Stimulated activated CD8-positive, alpha-beta memory T cell treated with anti-CD3 and anti-CD28 coated beads, Interleukin-7, amount 100 ng/mL, for 24 hours (primary cell): ENCODE measurements around the gene MNX1.

Source experiments
- DNase-seq: peaks from one replicate; pipeline ENCODE4 v3.0.0-alpha.2; 2020; ENCODE audit warnings: low read depth

MNX1 gene

GRCh38 chr7:157032644-157033482 lies 22.4 kb upstream of the MNX1 start:
- no peak for DNase-seq

GRCh38 chr7:157032128-157032527 lies 21.7 kb upstream of the MNX1 start:
- no peak for DNase-seq

- no peak for DNase-seq
Observed at GRCh38 chr7:157028199-157028903, 17.9 kb upstream of the MNX1 start.

- DNase-seq, result no peak
Observed at GRCh38 chr7:157027568-157028198, 17.2 kb upstream of the MNX1 start.

- no peak for DNase-seq
Observed at GRCh38 chr7:157024716-157025115, 14.3 kb upstream of the MNX1 start.

- DNase-seq, result no peak
Observed at GRCh38 chr7:157023589-157023905, 13.1 kb upstream of the MNX1 start.

- no peak for DNase-seq
Observed at GRCh38 chr7:157022681-157023588, 12.5 kb upstream of the MNX1 start.

GRCh38 chr7:157021871-157022680 lies 11.6 kb upstream of the MNX1 start:
- DNase-seq, result no peak

- no peak for DNase-seq
Observed at GRCh38 chr7:157021071-157021870, 10.8 kb upstream of the MNX1 start.

- DNase-seq, result no peak
Observed at GRCh38 chr7:157020514-157021070, 10.1 kb upstream of the MNX1 start.

- no peak for DNase-seq
Observed at GRCh38 chr7:157019718-157020451, 9.4 kb upstream of the MNX1 start.

- DNase-seq, result no peak
Observed at GRCh38 chr7:157018997-157019608, 8.6 kb upstream of the MNX1 start.

GRCh38 chr7:157018328-157018996 lies 8.0 kb upstream of the MNX1 start:
- DNase-seq, result no peak

GRCh38 chr7:157017603-157018327 lies 7.3 kb upstream of the MNX1 start:
- DNase-seq, result no peak

GRCh38 chr7:157017149-157017548 lies 6.7 kb upstream of the MNX1 start:
- DNase-seq, result no peak

- no peak for DNase-seq
Observed at GRCh38 chr7:157016352-157017041, 6.0 kb upstream of the MNX1 start.

GRCh38 chr7:157016024-157016351 lies 5.5 kb upstream of the MNX1 start:
- no peak for DNase-seq
